CD4-positive, alpha-beta T cell treated with Interleukin-21 for 1 hour (primary cell): ENCODE data around the gene WDR1.

Source experiments
- DNase-seq: peaks from one replicate; pipeline ENCODE4 v3.0.0-alpha.2; 2020

The WDR1 gene

GRCh38 chr4:10066206-10066605 lies 50.4 kb downstream of the WDR1 start:
- no peak for DNase-seq

DNA sequence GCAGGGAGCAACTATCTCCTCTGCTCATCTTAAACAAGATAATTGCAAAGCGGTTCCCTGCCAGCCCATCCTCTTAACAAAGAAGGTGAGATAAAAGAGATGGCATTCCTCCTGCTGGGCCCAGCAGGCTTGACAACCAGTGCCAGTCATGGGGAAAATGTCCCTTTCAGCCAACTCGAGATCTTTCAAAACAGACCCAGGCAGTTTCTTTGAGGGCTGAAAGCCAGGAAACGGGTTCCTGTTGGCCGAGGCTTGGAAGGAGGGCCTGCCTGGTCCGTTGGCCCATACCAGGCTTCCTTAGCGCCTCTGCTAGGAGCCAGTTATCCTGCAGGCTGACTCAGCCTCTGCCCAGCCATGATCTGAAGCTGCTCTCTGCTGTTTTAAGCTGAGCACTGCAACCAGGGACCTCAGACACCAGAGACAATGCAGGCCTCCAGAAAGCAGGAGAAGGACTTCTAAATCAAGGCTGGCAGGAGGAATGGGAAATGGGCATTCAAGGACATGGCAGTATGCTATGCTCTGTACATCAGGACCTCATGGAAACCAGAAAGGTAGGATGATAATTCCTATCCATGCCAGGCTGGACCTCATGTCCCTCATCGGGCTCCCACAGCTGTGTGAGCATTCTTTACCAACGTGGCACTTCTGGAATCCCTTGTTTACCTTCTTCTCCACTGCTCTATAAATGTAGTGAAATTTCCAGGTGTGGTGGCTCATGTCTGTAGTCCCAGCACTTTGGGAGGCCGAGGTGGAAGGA lies 52.9 kb downstream of the WDR1 start:
- DNase-seq = no peak

GRCh38 chr4:10061650-10062415 lies 54.8 kb downstream of the WDR1 start:
- no peak for DNase-seq

- no peak for DNase-seq
Observed at GRCh38 chr4:10058371-10058770, 58.2 kb downstream of the WDR1 start.

GRCh38 chr4:10057023-10057395 lies 59.6 kb downstream of the WDR1 start:
- no peak for DNase-seq

DNA sequence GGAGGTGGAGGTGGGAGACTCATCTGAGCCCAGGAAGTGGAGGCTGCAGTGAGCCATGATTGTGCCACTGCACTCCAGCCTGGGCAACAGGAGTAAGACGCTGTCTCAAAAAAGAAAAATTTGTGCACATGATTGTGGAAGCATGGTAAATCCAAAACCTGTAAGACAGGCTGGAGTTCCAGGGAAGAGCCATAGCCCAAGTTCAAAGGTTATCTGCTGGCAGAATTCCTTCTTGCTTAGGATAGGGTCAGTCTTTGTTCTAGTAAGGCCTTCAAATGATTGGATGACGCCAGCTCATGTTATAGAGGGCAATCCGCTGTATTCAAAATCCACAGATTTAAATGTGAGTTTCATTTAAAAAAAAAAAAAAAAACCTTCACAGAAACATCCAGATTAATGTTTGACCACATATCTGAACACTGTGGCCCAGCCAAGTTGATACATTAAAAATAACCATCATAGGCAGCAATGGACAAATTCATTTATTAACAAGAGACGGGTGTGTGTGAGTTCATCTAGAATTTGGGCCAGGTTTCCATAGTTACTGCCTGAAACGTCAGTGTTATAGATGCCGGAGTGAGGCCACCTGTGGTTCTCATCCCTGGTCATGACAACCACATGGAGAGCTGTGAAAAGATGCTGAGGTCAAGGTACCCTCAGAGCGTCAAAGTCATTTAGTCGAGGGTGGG lies 60.1 kb downstream of the WDR1 start:
- DNase-seq = no peak

DNA sequence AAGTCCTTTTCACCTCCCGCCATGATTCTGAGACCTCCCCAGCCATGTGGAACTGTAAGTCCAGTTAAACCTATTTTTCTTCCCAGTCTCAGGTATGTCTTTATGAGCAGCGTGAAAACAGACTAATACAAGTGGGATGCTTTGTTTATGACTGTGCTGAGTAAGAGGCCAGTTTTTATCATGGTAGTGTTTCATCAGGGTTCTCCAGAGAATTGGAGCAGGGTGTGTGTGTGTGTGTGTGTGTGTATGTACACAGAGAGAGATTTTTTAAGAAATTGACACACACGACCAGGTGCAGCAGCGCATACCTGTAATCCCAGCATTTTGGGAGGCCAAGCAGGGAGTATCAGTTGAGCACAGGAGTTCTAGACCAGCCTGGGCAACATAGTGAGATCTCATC lies 60.7 kb downstream of the WDR1 start:
- DNase-seq = no peak

GRCh38 chr4:10054571-10055041 lies 62.0 kb downstream of the WDR1 start:
- DNase-seq = no peak

DNA sequence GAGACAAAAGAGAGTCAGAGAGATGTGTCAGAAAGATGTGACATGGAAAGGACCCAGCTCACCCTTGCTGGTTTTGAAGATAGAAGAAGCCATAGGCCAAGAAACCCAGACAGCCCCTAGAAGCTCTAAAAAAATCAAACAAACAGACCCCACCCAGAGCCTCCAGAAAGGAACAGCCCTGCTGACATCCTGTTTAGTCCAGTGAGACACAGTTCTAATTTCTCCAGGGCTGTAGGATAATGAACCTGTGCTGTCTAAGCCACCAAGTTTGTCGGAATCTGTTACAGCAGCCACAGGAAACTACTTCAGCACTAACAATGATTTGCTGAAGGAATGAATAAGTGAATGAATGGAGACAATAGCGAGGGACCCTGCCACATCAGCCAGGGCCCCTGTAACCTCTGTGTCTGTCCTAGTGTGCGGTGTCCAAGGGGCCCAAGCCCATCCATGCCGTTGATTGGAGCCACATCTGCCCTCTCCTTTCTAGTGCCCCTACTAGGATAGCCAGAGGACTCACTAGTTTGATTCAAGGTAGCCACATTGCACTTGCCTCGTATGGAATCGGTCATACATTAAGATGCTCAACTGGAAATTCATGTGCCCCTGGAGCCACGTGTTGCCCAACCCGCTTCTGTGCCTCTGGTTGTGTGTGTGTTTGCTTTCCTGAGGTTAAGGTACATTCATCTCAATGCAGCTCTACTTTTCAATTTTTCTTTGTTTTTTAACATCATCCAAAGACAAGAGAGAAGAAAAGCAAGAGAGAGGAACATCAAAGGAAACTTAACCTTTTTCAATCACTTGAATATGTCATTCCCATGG lies 62.8 kb downstream of the WDR1 start:
- DNase-seq = no peak

GRCh38 chr4:10051517-10052135 lies 65.0 kb downstream of the WDR1 start:
- DNase-seq = no peak

DNA sequence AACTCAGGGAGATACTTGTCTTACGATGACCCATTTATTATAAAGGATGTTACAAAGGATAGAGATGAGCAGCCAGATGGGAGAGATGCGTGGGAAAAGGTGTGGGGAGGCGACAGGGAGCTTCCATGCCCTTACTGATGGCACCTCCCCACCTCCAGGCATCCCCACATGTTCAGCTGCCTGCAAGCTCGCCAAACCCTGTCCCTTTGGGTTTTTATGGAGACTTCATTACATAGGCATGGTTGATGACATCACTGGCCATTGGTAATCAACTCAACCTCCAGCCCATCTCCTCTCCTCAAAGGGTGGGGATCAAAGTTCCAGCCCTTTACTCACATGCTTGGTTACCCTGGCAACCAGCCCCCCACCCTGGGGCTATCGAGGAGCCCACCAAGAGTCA lies 65.9 kb downstream of the WDR1 start:
- no peak for DNase-seq

- no peak for DNase-seq
Observed at GRCh38 chr4:10050261-10050661, 66.3 kb downstream of the WDR1 start.

GRCh38 chr4:10048941-10049697 lies 67.5 kb downstream of the WDR1 start:
- DNase-seq = no peak

DNA sequence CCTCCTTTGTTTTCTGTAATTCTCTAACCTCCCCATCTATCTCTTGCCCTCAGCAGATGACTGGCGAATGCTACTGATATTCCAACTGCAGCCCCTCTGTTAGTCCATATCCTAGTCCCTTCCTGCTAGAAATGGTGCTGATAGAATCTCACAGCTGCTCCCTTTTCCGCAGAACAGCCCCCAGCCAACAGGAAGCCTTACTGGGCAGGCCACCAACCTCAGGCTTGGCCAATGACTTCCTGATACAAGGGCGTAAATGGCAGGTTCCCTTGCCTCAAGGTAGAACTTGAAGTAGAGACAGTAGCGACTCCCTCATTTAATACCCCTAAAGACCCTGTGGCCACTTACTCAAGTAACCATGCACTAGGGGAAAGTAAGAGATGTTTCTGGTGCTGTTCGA lies 68.6 kb downstream of the WDR1 start:
- DNase-seq = no peak

- DNase-seq = no peak
Observed at GRCh38 chr4:10046471-10046870, 70.1 kb downstream of the WDR1 start.

DNA sequence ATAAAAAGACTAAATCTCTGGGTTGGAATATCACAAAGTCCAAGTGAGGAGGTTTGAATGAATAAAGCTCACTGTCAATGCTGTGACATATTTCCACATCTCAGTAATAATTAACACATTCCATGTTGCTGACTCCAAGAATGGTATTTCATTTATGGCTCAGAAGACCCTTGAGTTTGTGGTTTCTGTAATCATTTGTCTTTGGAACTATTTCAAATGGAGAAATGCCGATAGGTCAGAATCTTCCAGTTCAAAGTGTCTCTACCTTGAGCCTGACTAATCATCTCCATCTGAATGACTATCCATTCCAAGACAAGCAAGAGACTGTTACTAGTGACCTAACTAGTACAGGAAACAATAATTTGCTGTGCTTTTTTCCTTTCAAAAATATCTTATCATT lies 71.1 kb downstream of the WDR1 start:
- no peak for DNase-seq

- DNase-seq = no peak
Observed at GRCh38 chr4:10041036-10041435, 75.6 kb downstream of the WDR1 start.

DNA sequence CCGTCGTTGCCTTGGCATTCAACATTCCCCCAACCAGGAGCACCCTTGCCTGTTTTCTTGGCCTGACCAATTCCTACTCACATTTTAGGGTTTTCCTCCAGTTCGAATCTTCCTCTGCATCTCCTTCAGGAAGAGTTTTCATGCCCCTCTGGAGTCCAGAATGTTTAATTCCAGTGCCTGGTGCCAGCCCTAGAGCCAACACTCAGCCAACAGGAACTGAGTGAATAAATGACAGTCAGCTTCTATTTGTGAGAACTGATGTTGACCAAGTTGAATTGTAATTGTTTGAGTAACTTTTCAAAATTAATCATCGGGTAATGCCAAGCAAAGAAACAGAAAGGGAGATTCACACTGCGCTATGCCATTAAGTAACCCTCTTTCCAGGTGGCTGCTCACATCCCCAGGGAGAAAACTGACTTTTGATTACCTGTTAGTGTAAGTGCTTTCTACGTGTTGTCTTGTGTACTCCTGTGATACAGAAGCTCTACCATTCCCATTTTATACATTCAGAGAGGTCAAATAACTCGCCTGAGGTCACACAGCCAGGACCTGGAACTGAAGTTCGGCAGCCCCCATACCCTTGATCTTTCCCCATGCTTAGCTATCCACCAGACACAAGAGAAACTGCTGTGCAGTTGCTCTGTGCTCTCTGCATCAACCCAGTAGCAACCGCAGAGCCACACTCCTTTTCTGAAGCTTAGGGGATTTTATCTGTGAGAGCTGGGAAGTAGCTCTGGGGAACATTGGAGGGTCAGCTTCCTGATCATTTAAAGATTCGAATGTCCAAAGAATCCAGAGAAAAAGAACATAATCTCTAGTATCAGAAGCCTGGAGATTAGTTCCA lies 76.3 kb downstream of the WDR1 start:
- no peak for DNase-seq

DNA sequence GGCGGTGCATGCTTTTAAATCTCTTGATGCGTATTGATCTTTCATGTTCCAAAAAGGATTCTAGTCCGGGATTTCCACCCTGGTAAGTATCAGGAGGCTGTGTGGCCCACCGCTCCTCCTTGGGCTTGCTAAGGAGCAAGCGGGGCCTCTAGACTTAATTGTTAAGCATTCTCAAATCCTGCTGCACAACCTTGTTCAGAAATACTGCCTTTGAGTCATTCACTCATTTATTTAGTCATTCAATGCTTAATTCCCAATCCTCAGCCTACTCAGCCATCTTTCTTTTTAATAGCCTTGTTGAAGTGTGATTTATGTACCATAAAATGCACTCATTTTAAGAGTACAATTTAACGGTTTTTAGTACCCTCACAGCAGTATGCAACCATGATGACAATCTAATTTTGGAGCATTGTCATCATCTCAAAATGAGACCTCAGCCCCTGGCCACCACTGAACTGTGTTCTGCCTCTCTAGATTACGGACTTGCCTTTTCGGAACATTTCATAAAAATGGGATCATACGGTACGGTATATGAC lies 79.7 kb downstream of the WDR1 start:
- DNase-seq = no peak

DNA sequence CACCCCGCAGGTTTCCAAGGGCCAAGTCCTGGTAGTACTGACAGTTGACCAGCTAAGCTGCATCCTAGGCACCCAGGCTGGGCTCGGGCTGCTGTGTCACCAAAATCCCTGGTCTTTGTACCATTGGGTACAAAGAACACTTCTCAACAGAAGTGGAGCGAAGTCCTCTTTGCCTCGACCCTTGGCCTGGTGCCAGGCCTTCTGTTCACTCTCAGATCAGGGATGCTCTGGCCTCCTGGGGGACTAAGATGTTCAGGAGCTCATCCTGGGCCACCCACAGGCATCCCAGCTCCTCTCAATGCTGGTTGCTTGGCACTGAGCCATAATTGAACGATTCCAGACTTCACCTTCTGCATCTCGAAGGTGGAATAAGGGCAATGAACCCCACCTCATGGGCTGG lies 81.5 kb downstream of the WDR1 start:
- DNase-seq = no peak
